GM12872 (cell line): ENCODE results near the gene PHACTR3.

ENCODE experiments used
- TF ChIP-seq, protein P1 (sequence below): IDR thresholded peaks from 3 replicates; pipeline ENCODE4 v1.5.1; 2011; ENCODE audit warnings: low read depth, mild to moderate bottlenecking, low read length, moderate library complexity; ENCODE audit not compliant: insufficient read depth

PHACTR3 gene

DNA sequence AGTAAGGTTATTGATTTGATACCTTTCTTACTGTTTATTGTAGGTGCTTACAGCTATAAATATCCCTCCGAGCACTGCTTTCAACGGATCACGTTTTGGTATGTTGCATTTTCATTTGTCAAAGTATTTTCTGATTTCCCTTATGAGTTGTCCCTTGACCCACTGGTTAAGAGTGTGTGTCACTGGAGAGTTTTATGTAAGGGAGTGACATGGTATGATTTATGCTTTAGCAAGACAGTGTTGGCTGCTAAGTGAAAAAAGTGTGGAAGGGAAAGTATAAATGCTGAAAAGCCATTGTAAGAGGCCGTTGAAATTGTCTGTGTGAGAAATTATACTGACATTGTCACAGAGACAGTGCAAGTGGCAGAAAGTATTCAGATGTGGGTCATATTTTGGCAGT lies 257.1 kb downstream of the PHACTR3 start:
- TF ChIP-seq, protein P1, sequence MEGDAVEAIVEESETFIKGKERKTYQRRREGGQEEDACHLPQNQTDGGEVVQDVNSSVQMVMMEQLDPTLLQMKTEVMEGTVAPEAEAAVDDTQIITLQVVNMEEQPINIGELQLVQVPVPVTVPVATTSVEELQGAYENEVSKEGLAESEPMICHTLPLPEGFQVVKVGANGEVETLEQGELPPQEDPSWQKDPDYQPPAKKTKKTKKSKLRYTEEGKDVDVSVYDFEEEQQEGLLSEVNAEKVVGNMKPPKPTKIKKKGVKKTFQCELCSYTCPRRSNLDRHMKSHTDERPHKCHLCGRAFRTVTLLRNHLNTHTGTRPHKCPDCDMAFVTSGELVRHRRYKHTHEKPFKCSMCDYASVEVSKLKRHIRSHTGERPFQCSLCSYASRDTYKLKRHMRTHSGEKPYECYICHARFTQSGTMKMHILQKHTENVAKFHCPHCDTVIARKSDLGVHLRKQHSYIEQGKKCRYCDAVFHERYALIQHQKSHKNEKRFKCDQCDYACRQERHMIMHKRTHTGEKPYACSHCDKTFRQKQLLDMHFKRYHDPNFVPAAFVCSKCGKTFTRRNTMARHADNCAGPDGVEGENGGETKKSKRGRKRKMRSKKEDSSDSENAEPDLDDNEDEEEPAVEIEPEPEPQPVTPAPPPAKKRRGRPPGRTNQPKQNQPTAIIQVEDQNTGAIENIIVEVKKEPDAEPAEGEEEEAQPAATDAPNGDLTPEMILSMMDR: no peak

DNA sequence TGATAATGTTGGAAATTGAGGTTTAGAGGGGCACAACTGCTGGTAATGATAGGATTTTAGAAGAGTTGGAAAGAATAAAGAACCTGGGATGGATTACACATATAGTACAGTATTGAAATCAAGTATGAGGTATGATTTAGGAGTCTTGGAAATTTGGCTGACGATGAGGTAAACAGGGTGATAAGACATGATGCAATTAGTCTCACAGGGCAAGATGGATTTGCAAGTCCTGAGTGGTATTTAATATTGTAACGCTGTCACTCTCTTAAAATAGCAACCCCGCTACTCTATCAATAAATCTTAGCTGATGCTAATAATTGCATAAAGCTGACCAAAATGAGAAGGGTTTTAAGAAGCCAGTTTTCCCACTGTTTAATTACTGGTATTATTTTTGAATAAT lies 258.7 kb downstream of the PHACTR3 start:
- TF ChIP-seq, protein P1: no peak

DNA sequence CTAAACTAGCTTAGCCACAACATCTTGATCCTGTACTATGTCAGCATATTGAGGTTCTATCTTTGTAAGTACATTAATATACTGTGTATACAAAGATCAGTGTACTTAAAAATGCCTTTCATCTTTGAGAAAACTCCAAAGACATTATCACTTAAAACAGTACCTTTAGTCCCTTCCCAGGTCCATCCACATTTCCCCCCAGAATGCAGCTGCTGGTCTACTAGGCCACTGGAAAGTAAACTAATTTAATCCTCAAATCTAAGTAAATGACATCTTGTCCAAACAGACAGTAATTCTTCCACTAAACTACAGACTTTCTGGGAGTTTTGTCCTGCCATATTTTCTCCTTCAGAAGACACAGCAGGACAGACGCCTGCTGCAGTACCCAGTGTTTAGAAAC lies 260.4 kb downstream of the PHACTR3 start:
- TF ChIP-seq, protein P1: no peak

DNA sequence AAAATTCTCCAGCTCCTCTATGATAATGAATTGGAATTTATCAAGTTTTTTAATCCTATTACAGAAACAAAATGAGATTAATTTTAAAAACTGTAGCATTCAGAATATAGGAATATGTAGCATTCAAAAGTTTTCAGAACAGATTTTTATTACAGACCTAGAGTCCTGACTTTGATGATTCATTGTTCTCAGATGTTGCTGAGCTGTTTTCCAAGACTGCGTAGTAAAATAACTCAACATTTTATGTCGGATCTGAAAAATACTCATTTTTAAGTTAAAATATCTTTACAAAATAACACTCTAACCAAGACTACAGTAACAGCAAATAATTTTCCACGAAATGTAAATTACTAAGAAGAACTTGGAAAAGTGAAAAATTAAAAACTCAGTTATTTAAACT lies 262.0 kb downstream of the PHACTR3 start:
- TF ChIP-seq, protein P1: no peak

DNA sequence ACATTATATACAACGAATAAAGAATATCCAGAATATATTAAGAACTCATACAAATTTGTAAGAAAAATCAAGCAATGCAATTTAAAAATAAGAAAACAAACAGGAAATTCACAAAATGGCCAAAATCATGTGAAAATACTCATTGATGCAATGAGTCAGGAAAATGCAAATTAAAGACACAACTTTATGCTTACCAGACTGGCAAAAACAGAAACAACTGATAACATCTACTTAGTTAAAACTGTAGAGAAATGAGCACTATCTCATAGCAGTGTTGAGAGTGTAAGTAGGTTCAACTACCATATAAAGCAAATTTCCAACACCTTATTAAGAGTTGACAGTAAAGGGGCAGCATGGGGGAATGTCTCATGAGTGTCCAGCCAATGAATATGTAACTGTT lies 266.8 kb downstream of the PHACTR3 start:
- TF ChIP-seq, protein P1: no peak

DNA sequence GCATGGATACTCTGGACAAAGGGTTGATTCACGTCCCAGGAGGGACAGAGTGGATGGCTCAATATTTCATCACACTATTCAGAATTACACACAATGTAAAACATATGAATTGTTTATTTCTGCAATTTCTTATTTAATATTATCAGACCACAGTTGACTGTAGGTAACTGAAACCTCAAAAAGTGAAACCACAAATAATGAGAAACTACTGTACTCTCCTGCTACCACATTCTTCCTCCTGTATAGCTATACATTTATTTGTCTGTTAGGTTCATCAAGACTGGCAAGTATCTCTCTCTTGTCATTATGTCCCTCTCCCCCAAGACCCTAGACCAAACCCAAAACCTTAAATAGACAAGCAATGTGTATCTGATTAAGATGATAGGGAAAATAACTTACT lies 269.1 kb downstream of the PHACTR3 start:
- TF ChIP-seq, protein P1: no peak

DNA sequence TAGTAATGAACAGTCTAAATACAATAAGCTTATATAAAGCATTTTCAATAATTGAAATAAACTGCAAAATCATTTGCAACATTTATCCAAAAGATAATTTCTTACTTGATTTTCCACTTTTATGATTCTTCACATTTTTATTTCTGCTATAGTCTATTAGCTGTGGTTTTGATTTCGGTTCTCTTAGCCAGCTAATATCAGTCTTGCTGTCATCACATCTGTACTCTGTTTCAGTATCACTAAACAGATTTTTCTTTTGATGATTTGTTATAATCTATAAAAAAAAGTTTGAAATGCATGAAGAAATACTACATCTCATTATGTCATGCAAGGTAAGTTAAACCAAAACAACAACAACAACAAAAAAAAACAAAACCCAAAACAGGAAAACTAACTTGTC lies 275.9 kb downstream of the PHACTR3 start:
- TF ChIP-seq, protein P1: no peak

DNA sequence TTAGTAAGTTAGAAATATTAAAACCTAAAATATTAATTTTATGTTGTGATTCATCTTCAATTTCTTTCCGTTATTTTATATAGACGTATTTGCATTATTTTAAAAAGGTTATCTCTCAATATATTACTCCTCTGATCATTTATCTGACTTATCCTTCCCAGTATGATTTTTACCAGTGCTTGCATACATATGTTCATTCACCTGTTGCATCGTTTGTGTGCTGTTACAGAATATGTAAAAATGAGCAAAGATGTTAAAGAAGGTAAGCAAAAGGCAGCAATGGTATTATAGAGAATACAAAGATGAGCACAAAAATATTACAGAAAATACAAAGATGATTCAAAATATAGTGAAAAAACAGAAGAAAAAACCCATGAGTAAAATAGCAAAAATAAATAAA lies 280.2 kb downstream of the PHACTR3 start:
- TF ChIP-seq, protein P1: no peak
